ENCODE measurements around the gene MPP4. TPM values are rescaled to one million over a fixed set of nuclear protein-coding genes. Genes with fewer than 3 reads are reported as not detected.

Gene MPP4
- total and polyA plus RNA-seq, 2 donors from 2014 or later: 0.19 TPM; not detected in 1

DNA sequence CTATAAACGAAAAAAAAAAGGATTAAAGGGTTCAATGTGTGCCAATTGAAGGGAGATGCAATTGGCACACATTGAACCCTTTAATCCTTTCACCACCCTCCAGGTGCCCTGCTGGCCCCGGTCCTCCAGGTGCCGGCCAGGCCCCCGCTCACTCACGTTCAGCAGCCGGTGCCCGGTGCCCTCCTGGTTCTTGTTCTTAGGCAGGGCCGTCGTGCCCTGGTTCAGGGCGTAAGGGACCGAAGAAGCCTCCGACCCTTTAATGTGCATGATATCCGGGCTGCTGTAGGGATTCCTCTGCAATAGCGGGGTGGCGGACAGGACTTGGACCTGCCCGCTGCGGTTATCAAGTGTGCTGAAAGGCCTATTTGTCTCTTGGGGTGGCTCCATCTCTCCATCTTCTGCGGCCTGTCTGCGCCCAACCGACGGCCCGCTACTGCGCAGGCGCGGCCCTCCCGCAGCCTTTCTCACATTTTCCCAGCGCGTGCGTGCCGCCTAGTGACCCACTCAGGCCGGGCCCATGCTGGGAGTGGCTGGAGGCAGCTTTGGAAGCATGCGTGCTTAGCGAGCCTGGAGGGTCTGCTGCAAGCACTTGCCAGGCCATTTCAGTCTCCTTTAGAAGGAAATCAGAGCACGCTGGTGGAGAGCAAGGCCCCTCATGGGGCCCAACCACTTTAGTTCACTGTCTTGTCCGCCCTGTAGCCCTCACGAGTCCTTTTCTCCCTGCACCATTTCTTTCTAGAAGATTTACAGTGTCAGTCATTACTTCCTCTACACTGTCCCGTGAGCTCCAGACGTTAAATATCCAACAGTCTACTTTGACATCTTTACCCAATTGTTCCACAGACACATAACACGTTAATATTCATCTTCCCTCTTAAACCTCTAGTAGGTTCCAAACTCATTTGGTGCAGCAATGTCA is 79.4 kb downstream of the MPP4 start:
- no peaks in the 10 kb centered on the region for H3K4me1 ChIP-seq (ENCODE audit: control insufficient read depth in 2 of 3, insufficient read depth in 2 of 3, low read depth in 1 of 3, low read length in 3 of 3)
- H3K9me3 ChIP-seq (ENCODE audit: control insufficient read depth in 2 of 3, insufficient read depth in 1 of 3, low read length in 3 of 3): no peaks in the 10 kb centered on the region
- TF ChIP-seq, protein P1, sequence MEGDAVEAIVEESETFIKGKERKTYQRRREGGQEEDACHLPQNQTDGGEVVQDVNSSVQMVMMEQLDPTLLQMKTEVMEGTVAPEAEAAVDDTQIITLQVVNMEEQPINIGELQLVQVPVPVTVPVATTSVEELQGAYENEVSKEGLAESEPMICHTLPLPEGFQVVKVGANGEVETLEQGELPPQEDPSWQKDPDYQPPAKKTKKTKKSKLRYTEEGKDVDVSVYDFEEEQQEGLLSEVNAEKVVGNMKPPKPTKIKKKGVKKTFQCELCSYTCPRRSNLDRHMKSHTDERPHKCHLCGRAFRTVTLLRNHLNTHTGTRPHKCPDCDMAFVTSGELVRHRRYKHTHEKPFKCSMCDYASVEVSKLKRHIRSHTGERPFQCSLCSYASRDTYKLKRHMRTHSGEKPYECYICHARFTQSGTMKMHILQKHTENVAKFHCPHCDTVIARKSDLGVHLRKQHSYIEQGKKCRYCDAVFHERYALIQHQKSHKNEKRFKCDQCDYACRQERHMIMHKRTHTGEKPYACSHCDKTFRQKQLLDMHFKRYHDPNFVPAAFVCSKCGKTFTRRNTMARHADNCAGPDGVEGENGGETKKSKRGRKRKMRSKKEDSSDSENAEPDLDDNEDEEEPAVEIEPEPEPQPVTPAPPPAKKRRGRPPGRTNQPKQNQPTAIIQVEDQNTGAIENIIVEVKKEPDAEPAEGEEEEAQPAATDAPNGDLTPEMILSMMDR (IDR thresholded peaks at IDR 0.05; ENCODE audit: borderline replicate concordance, extremely low read depth, insufficient read depth): peak; percentile 32
- DNase-seq (peak; percentile 86 to 93 (median 88)), FAIRE-seq (no peak)
- no peaks in the 10 kb centered on the region for H3K27me3 ChIP-seq (ENCODE audit: control insufficient read depth, insufficient read depth, low read length)
- intact Hi-C loops (cut with DNase I): no loop called here
- peak overlapping the region in 2 of 3 donors; percentile 29 to 48 for H3K4me3 ChIP-seq (ENCODE audit: low read length in 3 of 3)
- no peak overlapping the region for H3K9ac ChIP-seq (ENCODE audit: low read length in 3 of 3)
- H3K36me3 ChIP-seq (ENCODE audit: control insufficient read depth in 2 of 3, insufficient read depth in 3 of 3, low read length in 3 of 3): no peaks in the 10 kb centered on the region
- no peak overlapping the region for H3K27ac ChIP-seq (ENCODE audit: low read depth in 2 of 2, low read length in 2 of 2)

DNA sequence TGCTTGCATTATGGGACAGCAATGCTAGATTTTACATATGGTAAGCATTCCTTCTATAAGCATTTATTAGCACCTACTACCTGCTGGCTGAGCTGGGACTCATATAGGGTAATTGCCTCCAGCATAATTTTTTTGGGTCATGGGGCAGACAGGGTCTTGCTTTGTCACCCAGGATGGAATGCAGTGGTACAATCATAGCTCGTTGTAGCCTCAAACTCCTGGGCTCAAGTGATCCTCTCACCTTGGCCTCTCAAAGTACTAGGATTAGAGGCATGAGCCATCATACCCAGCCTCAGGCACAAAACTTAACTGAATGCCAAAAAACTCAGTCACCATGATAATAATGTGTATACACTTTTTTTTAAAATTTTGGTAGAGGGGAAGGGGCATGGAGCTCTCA is 90.4 kb downstream of the MPP4 start:
- TF ChIP-seq, protein P1 (IDR thresholded peaks at IDR 0.05; ENCODE audit: borderline replicate concordance, extremely low read depth, insufficient read depth): no peak
- no peaks in the 10 kb centered on the region for H3K36me3 ChIP-seq (ENCODE audit: control insufficient read depth in 2 of 3, insufficient read depth in 3 of 3, low read length in 3 of 3)
- intact Hi-C loops (cut with DNase I): no loop called here
- no peak overlapping the region for H3K4me3 ChIP-seq (ENCODE audit: low read length in 3 of 3)
- FAIRE-seq: no peak
- no peak overlapping the region for H3K9ac ChIP-seq (ENCODE audit: low read length in 3 of 3)
- H3K27me3 ChIP-seq (ENCODE audit: control insufficient read depth, insufficient read depth, low read length): no peaks in the 10 kb centered on the region
- no peak overlapping the region for H3K27ac ChIP-seq (ENCODE audit: low read depth in 2 of 2, low read length in 2 of 2)
- peaks cover 0 to 2% (median 0%) of the 10 kb centered on the region in 3 donors for H3K9me3 ChIP-seq (ENCODE audit: control insufficient read depth in 2 of 3, insufficient read depth in 1 of 3, low read length in 3 of 3)
- no peak for DNase-seq
- no peaks in the 10 kb centered on the region for H3K4me1 ChIP-seq (ENCODE audit: control insufficient read depth in 2 of 3, insufficient read depth in 2 of 3, low read depth in 1 of 3, low read length in 3 of 3)

DNA sequence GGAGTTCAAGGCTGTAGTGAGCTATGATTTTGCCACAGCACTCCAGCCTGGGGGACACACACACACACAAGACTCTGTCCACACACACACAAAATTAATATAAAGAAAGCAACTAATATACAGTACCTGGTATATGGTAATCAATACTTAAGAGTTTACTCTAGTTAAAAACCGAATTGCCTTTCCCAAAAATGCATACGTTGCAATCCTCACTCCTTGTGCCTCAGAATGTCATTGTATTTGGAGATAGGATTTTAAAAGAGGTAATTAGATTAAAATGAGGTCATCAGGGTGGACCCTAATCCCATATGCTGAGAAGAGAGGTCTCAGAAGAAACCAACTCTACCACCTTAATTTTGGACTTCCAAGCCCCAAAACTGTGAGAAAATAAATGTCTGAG is 90.9 kb downstream of the MPP4 start:
- Histone ChIP-seq H3K9ac (ENCODE audit: low read length in 3 of 3) (no peak overlapping the region), H3K27ac (ENCODE audit: low read depth in 2 of 2, low read length in 2 of 2) (no peak overlapping the region), H3K36me3 (ENCODE audit: control insufficient read depth in 2 of 3, insufficient read depth in 3 of 3, low read length in 3 of 3) (no peaks in the 10 kb centered on the region), H3K9me3 (ENCODE audit: control insufficient read depth in 2 of 3, insufficient read depth in 1 of 3, low read length in 3 of 3) (peaks cover 0 to 2% (median 0%) of the 10 kb centered on the region in 3 donors), H3K4me3 (ENCODE audit: low read length in 3 of 3) (no peak overlapping the region), H3K27me3 (ENCODE audit: control insufficient read depth, insufficient read depth, low read length) (no peaks in the 10 kb centered on the region), H3K4me1 (ENCODE audit: control insufficient read depth in 2 of 3, insufficient read depth in 2 of 3, low read depth in 1 of 3, low read length in 3 of 3) (no peaks in the 10 kb centered on the region)
- FAIRE-seq: no peak
- TF ChIP-seq, protein P1 (IDR thresholded peaks at IDR 0.05; ENCODE audit: borderline replicate concordance, extremely low read depth, insufficient read depth): no peak
- DNase-seq: no peak
- intact Hi-C loops (cut with DNase I): no loop called here

Data from kidney (tissue), 14 donors.